SW480 (cell line): ENCODE results near the gene ERBB2.
A peak's percentile ranks its signal among the peaks of the same experiment; 100 is the strongest.

Source experiments
- DNase-seq: peaks from one replicate; pipeline ENCODE4 v3.0.0-alpha.2; 2016; ENCODE audit warnings: low spot score

Gene ERBB2

GRCh38 chr17:39726617-39727016 is 26.8 kb downstream of the ERBB2 start:
- DNase-seq = no peak

GRCh38 chr17:39727556-39727955 is 27.7 kb downstream of the ERBB2 start:
- DNase-seq = no peak

GRCh38 chr17:39729280-39729851 is 29.5 kb downstream of the ERBB2 start:
- DNase-seq = no peak

- DNase-seq = peak; percentile 75
Measured at GRCh38 chr17:39730095-39730921, 30.4 kb downstream of the ERBB2 start, which contains the start of gene MIEN1. TSS of gene MIEN1 (minus strand) at chr17:39730532. CDS start at chr17:39730495, 37 bp downstream.

- DNase-seq = no peak
Measured at GRCh38 chr17:39732586-39732985, 32.7 kb downstream of the ERBB2 start.

GRCh38 chr17:39735882-39736281 is 36.0 kb downstream of the ERBB2 start:
- DNase-seq = no peak

- DNase-seq = peak; percentile 86
Measured at GRCh38 chr17:39736319-39737165, 36.7 kb downstream of the ERBB2 start.

- no peak for DNase-seq
Measured at GRCh38 chr17:39737206-39737759, 37.4 kb downstream of the ERBB2 start.

- peak; percentile 80 for DNase-seq
Measured at GRCh38 chr17:39737760-39738567, 38.1 kb downstream of the ERBB2 start, which contains the start of gene GRB7. TSS of gene GRB7 (plus strand) at chr17:39737938. CDS start at chr17:39742302, 4,364 bp downstream.

- peak; percentile 70 for DNase-seq
Measured at GRCh38 chr17:39738568-39738901, 38.7 kb downstream of the ERBB2 start.

GRCh38 chr17:39738983-39739884 is 39.4 kb downstream of the ERBB2 start:
- peak; percentile 95 for DNase-seq

- peak; percentile 41 for DNase-seq
Measured at GRCh38 chr17:39739885-39740356, 40.1 kb downstream of the ERBB2 start.

- peak; percentile 86 for DNase-seq
Measured at GRCh38 chr17:39740357-39741111, 40.7 kb downstream of the ERBB2 start.

- DNase-seq = no peak
Measured at GRCh38 chr17:39742126-39742855, 42.4 kb downstream of the ERBB2 start.

- no peak for DNase-seq
Measured at GRCh38 chr17:39742856-39743436, 43.1 kb downstream of the ERBB2 start.

GRCh38 chr17:39744075-39744835 is 44.4 kb downstream of the ERBB2 start:
- no peak for DNase-seq

- no peak for DNase-seq
Measured at GRCh38 chr17:39744836-39745215, 45.0 kb downstream of the ERBB2 start.
